HG02870 (cell line): Measurements from ENCODE around the gene PSME2.

Experiments
- ATAC-seq: cut with Tn5 transposase; IDR thresholded peaks from one replicate; pipeline ENCODE4 v1.9.1; 2021; ENCODE audit warnings: mild to moderate bottlenecking, moderate library complexity; ENCODE audit not compliant: unreplicated experiment

The PSME2 gene

DNA sequence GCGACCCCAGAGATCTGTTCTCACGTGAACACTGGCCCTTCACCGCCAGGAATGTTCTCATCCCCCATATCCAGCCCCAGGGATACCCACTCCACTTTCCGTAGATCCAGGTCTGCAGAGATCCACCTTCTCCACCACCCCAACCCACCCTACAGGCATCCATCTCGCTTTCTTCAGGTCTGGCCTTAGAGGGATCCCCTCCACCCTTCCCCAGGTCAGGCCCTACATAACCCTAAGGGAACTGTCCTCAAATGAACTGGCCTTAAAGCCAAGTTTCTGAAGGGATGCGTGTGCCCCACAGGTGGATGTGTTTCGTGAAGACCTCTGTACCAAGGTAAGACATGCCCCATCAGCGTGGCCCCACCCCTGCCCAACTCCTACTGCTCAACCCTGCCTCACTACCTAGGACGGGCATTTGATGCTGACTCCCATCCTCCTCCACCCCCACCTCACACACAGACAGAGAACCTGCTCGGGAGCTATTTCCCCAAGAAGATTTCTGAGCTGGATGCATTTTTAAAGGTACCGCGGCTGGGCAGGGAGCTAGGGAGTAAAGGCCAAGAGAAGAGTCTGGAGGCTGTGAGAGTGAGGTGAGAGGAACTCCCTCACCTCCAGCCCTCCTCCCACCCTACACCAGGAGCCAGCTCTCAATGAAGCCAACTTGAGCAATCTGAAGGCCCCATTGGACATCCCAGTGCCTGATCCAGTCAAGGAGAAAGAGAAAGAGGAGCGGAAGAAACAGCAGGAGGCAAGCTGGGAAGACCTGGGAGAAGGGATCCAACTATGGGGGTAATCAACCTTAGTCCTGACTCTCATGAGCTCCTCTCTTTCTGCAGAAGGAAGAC is 9.5 kb downstream of the PSME2 start:
- ATAC-seq, result no peak

GRCh38 chr14:24135834-24136683 is 10.4 kb downstream of the PSME2 start, which contains the start of gene PSME1:
TSS of gene PSME1 (plus strand) at chr14:24136194. CDS start at chr14:24136263, 69 bp downstream.
- ATAC-seq, result peak; percentile 82

DNA sequence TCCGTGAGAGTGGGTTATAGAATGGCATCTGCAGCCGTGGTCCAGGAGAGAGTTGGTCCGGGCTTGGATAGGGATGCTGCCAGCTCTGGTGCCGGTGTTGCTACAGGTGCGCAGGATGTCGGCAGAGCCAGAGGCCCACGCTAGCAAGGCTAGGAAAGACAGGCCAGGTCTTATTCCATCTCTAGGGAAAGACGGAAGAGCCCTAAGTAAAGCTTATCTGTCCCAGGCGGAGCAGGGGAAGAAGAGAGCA is 10.9 kb downstream of the PSME2 start:
- ATAC-seq, result peak; percentile 4

GRCh38 chr14:24133735-24134134 is 12.7 kb downstream of the PSME2 start:
- no peak for ATAC-seq

GRCh38 chr14:24132976-24133375 is 13.4 kb downstream of the PSME2 start:
- no peak for ATAC-seq

GRCh38 chr14:24132061-24132685 is 14.2 kb downstream of the PSME2 start:
- ATAC-seq, result no peak

- ATAC-seq, result no peak
Observed at GRCh38 chr14:24131549-24131966, 14.9 kb downstream of the PSME2 start.

- no peak for ATAC-seq
Observed at GRCh38 chr14:24130717-24131548, 15.5 kb downstream of the PSME2 start.

DNA sequence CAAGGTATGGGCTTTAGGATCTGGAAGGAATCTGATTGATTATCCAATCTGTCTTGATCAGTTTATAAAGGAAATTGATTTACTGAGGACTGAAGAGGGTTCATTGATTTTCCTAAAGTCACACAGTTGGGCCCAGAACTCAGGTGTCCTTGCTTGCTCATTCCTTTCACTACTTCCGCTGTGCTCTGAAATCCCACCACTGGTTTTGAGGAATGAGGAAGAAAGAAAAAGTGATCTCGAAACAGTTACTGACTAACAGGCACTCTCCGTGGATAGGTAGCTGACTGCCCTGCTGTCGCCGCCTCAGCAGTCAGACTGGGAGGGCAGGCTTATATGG is 16.1 kb downstream of the PSME2 start, which contains the start of gene FITM1:
TSS of gene FITM1 (plus strand) at position 280 of the 337 bp plus-strand sequence. CDS start 905 bp downstream, outside the sequence.
- no peak for ATAC-seq

DNA sequence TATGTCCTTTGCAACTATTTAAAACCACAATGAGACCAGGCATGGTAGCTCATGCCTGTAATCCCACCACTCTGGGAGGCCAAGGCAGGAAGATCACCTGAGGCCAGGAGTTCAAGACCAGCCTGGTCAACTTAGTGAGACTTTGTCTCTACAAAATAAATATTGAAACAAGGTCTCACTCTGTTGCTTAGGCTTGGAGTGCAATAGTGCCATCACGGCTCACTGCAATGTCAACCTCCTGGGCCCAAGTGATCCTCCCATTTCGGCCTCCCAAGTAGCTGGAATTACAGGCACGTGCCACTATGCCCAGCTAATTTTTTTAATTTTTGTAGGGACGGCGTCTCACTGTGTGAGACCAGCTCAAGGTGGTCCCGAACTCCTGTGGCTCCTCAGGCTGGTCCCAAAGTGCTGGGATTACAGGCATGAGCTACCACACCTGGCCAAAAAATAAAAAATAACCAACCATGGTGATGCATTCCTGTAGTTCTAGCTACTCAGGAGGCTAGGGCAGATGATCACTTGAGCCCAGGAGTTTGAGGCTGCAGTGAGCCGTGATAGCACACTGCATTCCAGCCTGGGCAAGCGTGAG is 16.9 kb downstream of the PSME2 start:
- ATAC-seq, result no peak

DNA sequence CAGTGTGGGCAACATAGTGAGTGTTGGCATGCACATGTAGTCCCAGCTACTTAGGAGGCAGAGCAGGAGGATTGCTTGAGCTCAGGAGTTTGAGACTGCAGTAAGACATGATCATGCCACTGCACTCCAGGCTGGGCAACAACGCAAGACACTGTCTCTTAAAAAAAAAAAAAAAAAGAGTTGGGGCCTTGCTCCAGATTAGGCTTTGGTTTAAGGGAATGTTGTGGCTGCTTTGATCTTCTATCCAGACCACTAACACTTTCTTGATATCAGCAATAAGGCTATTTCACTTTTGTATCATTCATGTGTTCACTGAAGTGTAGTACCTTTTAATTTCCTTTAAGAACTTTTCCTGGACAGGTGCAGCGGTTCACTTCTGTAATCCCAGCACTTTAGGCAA is 18.7 kb downstream of the PSME2 start:
- ATAC-seq, result no peak

- no peak for ATAC-seq
Observed at GRCh38 chr14:24126939-24127338, 19.5 kb downstream of the PSME2 start.

- peak; percentile 63 for ATAC-seq
Observed at GRCh38 chr14:24123424-24124417, 22.7 kb downstream of the PSME2 start.

DNA sequence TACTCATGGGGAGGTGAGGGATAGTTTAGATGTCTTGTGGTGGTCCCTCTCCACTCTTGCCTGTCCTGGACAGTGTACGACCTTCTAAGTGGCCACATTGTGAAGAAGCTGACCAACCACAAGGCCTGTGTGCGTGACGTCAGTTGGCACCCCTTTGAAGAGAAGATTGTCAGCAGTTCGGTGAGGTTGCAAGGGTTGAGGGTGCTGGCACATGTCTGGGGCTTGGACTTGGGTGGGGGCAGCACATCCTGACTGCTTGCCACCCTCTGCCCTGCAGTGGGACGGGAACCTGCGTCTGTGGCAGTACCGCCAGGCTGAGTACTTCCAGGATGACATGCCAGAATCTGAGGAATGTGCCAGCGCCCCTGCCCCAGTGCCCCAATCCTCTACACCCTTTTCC is 23.5 kb downstream of the PSME2 start:
- ATAC-seq, result no peak

DNA sequence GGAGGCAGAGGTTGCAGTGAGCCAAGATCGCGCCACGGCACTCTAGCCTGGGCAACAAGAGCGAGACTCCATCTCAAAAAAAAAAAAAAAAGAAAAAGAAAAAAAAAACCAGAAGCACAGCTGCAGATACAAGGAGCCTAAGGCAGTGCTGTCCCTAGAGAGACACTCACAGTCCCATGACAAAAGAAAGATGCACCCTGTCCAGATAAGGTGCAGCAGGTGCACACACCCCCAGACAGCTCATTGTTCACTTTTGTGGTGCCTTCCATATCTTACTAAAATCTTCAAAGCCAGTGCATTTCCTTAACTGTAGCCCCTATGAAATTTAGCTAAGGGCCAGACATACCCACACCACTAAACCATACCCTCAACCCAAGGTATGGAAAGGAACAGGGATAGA is 24.0 kb downstream of the PSME2 start:
- ATAC-seq, result no peak

DNA sequence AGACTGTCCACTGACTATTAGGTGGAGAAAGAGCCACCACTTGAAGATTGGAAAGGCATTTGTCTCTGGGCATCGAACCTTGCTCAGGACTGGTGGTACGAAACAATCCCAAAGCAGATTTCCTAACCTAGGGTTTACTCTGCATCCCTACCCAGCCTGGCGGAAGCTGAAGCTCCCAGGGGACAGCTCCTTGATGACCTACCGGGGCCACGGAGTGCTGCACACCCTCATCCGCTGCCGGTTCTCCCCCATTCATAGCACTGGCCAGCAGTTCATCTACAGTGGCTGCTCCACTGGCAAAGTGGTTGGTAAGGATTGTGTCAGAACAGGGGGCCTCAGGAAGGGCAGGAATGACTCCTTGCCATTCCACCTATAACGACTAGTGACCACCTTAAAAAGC is 25.2 kb downstream of the PSME2 start:
- ATAC-seq, result no peak

DNA sequence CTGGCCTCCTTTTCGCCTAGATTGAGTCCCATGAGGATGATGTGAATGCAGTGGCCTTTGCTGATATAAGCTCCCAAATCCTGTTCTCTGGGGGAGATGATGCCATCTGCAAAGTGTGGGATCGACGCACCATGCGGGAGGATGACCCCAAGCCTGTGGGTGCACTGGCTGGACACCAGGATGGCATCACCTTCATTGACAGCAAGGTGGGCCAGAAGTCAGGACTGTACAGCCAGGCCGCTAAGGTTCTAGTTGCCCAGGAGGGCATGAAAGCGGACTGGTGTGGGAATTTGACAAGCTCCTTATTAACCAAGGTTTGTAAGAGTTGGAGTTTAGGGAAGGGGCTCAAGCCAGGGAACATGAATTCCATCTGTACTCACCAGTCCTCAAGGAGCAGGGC is 26.7 kb downstream of the PSME2 start:
- no peak for ATAC-seq

DNA sequence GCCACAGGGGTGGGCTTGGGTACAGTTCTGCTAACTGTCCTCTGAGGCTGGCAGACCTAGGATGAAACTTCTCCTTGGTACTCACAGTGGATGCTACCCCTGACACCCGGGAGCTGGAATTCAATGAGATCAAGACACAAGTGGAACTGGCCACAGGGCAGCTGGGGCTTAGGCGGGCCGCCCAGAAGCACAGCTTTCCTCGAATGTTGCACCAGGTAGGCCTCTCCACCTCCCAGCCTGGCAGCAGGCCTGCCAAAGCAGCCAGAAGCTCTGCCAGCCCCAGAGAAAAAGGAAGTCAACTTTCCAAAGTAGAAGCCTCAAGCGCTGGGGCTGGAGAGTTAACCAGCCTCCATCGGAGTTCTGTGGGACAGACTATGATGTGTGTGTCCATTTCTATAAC is 29.2 kb downstream of the PSME2 start:
- ATAC-seq, result no peak

DNA sequence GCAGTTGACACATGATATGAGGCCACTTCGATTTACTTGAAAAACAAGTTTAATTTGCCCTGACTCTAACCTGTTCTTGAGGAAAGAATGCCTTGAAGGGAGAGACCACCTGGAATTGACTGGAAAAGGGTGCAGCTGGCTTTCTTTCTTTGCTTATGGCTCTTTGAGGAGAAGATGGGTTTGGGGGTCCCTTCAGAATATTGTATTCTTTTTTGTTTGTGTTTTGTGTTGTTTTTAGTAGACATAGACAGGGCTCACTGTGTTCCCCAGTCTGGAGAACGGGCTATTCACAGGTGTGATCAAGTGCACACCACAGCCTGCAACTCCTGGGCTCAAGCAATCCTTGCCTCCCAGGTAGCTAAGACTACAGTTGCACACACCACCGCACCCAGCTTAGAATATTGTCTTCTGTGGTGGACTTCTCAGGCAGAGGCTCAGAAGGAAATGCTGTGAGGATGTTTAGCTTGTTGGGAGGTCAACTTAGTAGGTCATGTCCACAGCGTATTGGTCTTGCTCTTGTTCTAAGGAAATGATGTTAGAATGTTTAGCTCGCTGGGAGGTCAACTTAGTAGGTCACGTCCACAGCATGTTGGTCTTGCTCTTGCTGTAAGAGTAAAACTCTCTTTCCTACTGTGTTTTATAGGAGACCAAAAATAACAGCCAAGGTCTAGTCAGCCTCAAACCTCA is 30.1 kb downstream of the PSME2 start:
- ATAC-seq, result no peak
